Measurements from ENCODE around the gene TMEM41A.
"Not testable (repeated sequence)": the region's sequence is repeated elsewhere in the genome, so short reads cannot be mapped to it uniquely, and the experiment has no call there.

The TMEM41A gene

GRCh38 chr3:185486394-185486793 lies 12.4 kb downstream of the TMEM41A start:
- no peak for DNase-seq

GRCh38 chr3:185484296-185484695 lies 14.5 kb downstream of the TMEM41A start:
- no peak for DNase-seq

GRCh38 chr3:185479373-185479945 lies 19.4 kb downstream of the TMEM41A start:
- DNase-seq = no peak

- no peak for DNase-seq
These were observed 21.5 kb downstream of the TMEM41A start for GRCh38 chr3:185477316-185477715.

- DNase-seq = not testable (repeated sequence)
These were observed 23.9 kb downstream of the TMEM41A start for GRCh38 chr3:185474922-185475321.

- DNase-seq = no peak
These were observed 25.5 kb downstream of the TMEM41A start for GRCh38 chr3:185473290-185473815.

- DNase-seq = peak; percentile 17
These were observed 28.5 kb downstream of the TMEM41A start for GRCh38 chr3:185470323-185470722.

- DNase-seq = peak; percentile 36
These were observed 29.3 kb downstream of the TMEM41A start for GRCh38 chr3:185469542-185469941.

- not testable (repeated sequence) for DNase-seq
These were observed 32.7 kb downstream of the TMEM41A start for GRCh38 chr3:185466123-185466522.

- DNase-seq = no peak
These were observed 33.4 kb downstream of the TMEM41A start for GRCh38 chr3:185465471-185465870.

- peak; percentile 20 for DNase-seq
These were observed 38.0 kb downstream of the TMEM41A start for GRCh38 chr3:185460719-185461350.

GRCh38 chr3:185460309-185460708 lies 38.5 kb downstream of the TMEM41A start:
- DNase-seq = no peak

GRCh38 chr3:185457376-185457775 lies 41.5 kb downstream of the TMEM41A start:
- DNase-seq = no peak

GRCh38 chr3:185451432-185451831 lies 47.4 kb downstream of the TMEM41A start:
- DNase-seq = not testable (repeated sequence)

- no peak for DNase-seq
These were observed 50.7 kb downstream of the TMEM41A start for GRCh38 chr3:185448107-185448506.

- no peak for DNase-seq
These were observed 54.5 kb downstream of the TMEM41A start for GRCh38 chr3:185444329-185444728.

- DNase-seq = no peak
These were observed 56.8 kb downstream of the TMEM41A start for GRCh38 chr3:185442031-185442430.

- DNase-seq = peak; percentile 87
These were observed 58.9 kb downstream of the TMEM41A start for GRCh38 chr3:185439745-185440466.
